GM13976 (cell line): ENCODE results near the gene PITPNM2.

ENCODE experiments used
- DNase-seq: peaks from one replicate; pipeline ENCODE4 v3.0.0; 2012; ENCODE audit warnings: low spot score
- in situ Hi-C: fragments of 300-500 bp; cut with MboI; formaldehyde crosslinking; loops from one replicate; pipeline ENCODE4 v1.12.0; 2022; ENCODE audit warnings: low sequenced_read_pairs, mixed read lengths, inconsistent platforms; ENCODE audit not compliant: unreplicated experiment
- TF ChIP-seq, protein P1 (sequence below): IDR thresholded peaks from 2 replicates; pipeline ENCODE4 v1.5.1; 2012; ENCODE audit warnings: borderline replicate concordance, mild to moderate bottlenecking; ENCODE audit not compliant: insufficient read depth; ENCODE audit errors: extremely low read depth, missing control alignments, control extremely low read depth

Gene PITPNM2

DNA sequence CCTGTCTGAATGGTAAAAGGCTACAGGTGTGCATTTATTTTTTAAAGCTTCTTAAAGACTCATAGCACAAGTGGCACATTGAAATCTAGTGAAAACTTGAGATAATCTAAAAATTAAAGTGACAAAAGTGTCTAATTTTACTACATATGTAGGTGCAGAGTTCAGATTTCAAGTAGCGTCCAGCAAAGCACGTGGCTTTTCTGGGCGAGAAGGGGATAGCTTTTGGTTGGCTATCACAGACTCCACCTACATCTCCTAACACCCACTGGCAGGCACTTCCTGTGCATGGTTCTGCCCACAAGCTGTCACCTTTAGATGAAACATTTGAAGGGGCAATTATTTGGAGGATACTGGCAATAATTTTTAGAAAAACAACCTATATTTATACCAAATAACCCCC, 1.9 kb upstream of the PITPNM2 start:
- DNase-seq: no peak
- in situ Hi-C loops: no loop called here
- TF ChIP-seq, protein P1, sequence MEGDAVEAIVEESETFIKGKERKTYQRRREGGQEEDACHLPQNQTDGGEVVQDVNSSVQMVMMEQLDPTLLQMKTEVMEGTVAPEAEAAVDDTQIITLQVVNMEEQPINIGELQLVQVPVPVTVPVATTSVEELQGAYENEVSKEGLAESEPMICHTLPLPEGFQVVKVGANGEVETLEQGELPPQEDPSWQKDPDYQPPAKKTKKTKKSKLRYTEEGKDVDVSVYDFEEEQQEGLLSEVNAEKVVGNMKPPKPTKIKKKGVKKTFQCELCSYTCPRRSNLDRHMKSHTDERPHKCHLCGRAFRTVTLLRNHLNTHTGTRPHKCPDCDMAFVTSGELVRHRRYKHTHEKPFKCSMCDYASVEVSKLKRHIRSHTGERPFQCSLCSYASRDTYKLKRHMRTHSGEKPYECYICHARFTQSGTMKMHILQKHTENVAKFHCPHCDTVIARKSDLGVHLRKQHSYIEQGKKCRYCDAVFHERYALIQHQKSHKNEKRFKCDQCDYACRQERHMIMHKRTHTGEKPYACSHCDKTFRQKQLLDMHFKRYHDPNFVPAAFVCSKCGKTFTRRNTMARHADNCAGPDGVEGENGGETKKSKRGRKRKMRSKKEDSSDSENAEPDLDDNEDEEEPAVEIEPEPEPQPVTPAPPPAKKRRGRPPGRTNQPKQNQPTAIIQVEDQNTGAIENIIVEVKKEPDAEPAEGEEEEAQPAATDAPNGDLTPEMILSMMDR: no peak

DNA sequence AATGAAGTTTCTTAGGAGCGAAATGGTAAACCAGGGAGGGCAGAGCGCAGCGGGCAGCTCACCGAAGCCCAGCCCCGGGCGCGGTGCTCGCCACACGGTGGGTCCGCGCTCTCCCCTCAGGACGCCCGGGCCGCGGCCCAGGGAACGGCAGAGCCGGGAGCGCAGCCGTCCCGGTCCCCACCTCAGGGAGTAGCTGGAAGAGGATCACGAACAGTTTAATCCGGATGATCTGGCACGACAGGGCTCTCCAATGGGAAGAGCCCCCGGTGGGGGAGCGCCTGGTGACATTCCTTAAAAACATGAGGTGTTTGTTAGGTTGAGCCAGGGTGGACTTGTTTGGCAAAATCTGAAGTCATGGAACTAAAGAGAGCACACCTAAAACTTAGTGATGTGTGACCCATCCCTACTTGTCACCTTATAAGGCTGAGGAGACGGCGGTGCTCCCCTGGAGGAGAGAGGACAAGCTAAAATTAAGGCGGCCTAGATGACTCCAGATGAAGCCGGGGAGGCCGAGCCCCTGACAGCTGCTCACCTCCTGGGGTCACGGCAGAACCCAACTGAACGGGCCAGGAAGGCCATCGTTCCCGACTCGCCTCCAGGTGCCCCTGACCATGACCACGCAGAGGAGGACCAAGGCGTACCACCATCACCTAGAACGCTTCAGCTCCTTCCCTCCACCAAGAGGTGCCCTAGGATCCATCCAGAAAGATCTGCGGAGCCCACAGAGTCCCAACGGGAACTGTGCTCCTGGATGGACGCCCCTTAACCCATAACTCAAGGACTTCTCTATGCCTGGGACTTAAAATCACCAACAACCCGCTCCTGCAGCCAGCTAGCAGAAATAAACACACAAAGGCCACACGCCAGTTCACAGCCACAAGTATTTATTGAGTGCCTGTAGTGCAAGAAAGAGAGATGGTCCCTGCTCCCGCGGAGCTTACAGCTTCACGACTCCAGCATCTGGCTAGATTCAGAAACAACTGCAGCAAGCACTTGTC, 866 bp upstream of the PITPNM2 start:
- in situ Hi-C loops: no loop called here
- DNase-seq: no peak
- TF ChIP-seq, protein P1: no peak

GRCh38 chr12:123150275-123150743, 581 bp downstream of the PITPNM2 start:
- TF ChIP-seq, protein P1: no peak
- in situ Hi-C loops: no loop called here
- no peak for DNase-seq

- in situ Hi-C loops: no loop called here
- TF ChIP-seq, protein P1: no peak
- no peak for DNase-seq
Observed at GRCh38 chr12:123149501-123150274, 1.2 kb downstream of the PITPNM2 start.

- TF ChIP-seq, protein P1: no peak
- in situ Hi-C loops: no loop called here
Observed at GRCh38 chr12:123149088-123149487, 1.8 kb downstream of the PITPNM2 start.

DNA sequence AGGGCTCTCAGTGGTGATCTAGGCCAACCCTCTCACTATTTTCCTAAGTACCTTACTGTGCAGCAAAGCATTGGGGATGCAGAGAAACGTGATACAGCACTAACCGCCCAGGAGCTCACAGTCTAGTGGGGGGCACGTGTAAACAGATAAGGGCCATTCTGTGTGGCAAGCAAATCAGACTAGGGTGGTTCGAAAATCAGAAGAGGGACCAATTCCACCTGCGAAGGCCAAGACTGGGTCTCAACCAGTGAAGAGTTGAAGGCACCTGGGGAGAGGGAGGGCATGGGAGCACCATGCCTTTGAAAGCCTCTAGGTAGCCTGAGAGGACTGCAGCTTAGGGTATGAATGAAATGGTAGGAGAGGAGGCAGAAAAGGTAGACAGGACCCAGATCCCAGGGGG, 2.2 kb downstream of the PITPNM2 start:
- in situ Hi-C loops: no loop called here
- DNase-seq: no peak
- TF ChIP-seq, protein P1: no peak

More at GRCh38 chr12:123149088-123149487, 1.8 kb downstream of the PITPNM2 start:
- no peak for DNase-seq
